Esophagus squamous epithelium (tissue), 5 donors: ENCODE measurements around the gene CDH6. TPM values are rescaled to one million over a fixed set of nuclear protein-coding genes. Genes with fewer than 3 reads are reported as not detected.

Experiments
- DNase-seq: peaks from one replicate; lab custom pipeline; 2025; lab: John Stamatoyannopoulos, UW
- H3K27ac ChIP-seq, 4 donors: fragments of 200-600 bp; sonication (generic); one replicate each; pipeline ENCODE4 v1.5.1; 2016 to 2019; ENCODE audit warnings: mild to moderate bottlenecking in 1 of 4
- H3K27me3 ChIP-seq, 4 donors: fragments of 200-600 bp; sonication (generic); 1 replicate in 3 of 4; 2 replicates in 1 of 4; pipeline versions ENCODE4 v1.5.1 to v1.6.0; 2017 to 2021; ENCODE audit warnings: antibody characterized with exemption in 1 of 4
- H3K36me3 ChIP-seq, 3 donors: fragments of 200-600 bp; sonication (generic); one replicate each; pipeline ENCODE4 v1.5.1; 2016 to 2019
- H3K4me1 ChIP-seq, 3 donors: fragments of 200-600 bp; sonication (generic); one replicate each; pipeline ENCODE4 v1.5.1; 2017 to 2019
- H3K4me3 ChIP-seq, 4 donors: fragments of 200-600 bp; sonication (generic); 1 replicate in 3 of 4; 2 replicates in 1 of 4; pipeline ENCODE4 v1.5.1; 2016 to 2019; ENCODE audit warnings: mild to moderate bottlenecking in 2 of 4, moderate library complexity in 1 of 4
- H3K9me3 ChIP-seq, 3 donors: fragments of 200-600 bp; sonication (generic); one replicate each; pipeline ENCODE4 v1.5.1; 2016 to 2019
- POLR2A ChIP-seq, 4 donors: fragments of 450-650 bp; IDR thresholded peaks; one replicate each; pipeline ENCODE4 v1.6.1; 2017; ENCODE audit warnings: antibody characterized with exemption in 4 of 4, mild to moderate bottlenecking in 4 of 4, moderate library complexity in 3 of 4
- WGBS, 2 donors: methylation state at CpG; one replicate each; pipeline ENCODE4 v1.1.5; 2018; 5-methylcytosine and 5-hydroxymethylcytosine counted together
- intact Hi-C: fragments of 100-400 bp; cut with DNase I; formaldehyde crosslinking; loops from one replicate; pipeline ENCODE4 v1.15.0; 2022
- total RNA-seq, 4 donors: library from RNA; depleted of rRNA; stranded (reverse); fragments of >200 nt; gene quantifications; one replicate each; pipeline ENCODE4 v1.1.0, GENCODE V29; 2016
- TF ChIP-seq, protein P1 (sequence below), 6 experiments: fragments of 450-650 bp in 4 of 6; fragments of 200-600 bp in 2 of 6; sonication (generic) in 2 of 6; IDR thresholded peaks; one replicate each; pipeline ENCODE4 v1.5.1; 2016 to 2019; ENCODE audit warnings: antibody characterized with exemption in 6 of 6, mild to moderate bottlenecking in 4 of 6, moderate library complexity in 4 of 6
- donor health status: DM: yes; HTN: yes; CAD: no.

Gene CDH6
- total RNA-seq, 4 donors from 2014 or later = 1.5 to 5.0 (median 4.2) TPM

DNA sequence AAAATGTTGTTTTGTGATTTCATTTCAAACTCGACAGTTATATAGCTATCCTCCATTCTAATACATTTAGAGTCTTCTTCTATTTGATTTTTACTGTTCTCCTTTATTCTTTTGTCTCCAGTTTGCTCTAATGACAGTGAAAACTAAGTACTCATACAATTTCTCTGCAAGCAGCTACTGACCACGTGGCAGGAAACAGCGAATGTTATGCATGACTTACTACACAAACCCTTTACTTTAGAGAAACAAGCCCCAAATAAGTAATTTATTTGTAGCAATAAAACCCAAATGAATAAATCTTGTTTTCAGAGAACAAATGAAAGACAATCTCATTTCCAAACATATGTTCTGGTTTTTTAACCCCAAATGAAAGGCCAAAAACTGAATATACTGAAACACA lies 41.9 kb downstream of the CDH6 start:
- intact Hi-C loops = no loop called here
- Histone ChIP-seq H3K9me3 (no peaks in the 10 kb centered on the region), H3K4me1 (peaks cover 0 to 6% (median 0%) of the 10 kb centered on the region in 3 donors), H3K36me3 (no peaks in the 10 kb centered on the region), H3K27ac (no peak overlapping the region), H3K4me3 (no peak overlapping the region), H3K27me3 (no peaks in the 10 kb centered on the region)
- DNase-seq = no peak
- WGBS, 2 donors = 60 to 69% methylated on average over 3 of the region's 3 CpGs
- TF ChIP-seq POLR2A (IDR thresholded peaks at IDR 0.05) = no peak
- TF ChIP-seq, protein P1, sequence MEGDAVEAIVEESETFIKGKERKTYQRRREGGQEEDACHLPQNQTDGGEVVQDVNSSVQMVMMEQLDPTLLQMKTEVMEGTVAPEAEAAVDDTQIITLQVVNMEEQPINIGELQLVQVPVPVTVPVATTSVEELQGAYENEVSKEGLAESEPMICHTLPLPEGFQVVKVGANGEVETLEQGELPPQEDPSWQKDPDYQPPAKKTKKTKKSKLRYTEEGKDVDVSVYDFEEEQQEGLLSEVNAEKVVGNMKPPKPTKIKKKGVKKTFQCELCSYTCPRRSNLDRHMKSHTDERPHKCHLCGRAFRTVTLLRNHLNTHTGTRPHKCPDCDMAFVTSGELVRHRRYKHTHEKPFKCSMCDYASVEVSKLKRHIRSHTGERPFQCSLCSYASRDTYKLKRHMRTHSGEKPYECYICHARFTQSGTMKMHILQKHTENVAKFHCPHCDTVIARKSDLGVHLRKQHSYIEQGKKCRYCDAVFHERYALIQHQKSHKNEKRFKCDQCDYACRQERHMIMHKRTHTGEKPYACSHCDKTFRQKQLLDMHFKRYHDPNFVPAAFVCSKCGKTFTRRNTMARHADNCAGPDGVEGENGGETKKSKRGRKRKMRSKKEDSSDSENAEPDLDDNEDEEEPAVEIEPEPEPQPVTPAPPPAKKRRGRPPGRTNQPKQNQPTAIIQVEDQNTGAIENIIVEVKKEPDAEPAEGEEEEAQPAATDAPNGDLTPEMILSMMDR (IDR thresholded peaks at IDR 0.05) = no peak

DNA sequence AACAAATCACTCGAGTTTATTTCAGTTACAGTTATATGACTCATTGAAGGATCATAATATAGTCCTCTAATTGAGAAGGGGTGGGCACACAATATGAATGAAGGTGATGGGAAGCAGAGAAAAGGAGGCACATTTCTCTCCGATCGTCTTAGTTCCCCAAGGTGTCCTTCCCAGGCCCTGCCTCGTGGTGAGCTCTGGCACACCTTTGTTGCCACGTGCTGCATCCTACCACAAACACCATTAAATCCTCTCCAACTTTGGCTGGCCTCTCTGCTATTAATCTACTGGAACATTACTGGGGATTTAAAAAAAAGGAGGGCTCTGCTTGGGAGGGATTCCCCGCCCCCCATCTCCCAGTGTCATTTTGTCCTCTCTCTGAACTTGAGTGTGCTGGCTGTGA lies 42.9 kb downstream of the CDH6 start:
- WGBS, 2 donors = 63 to 73% methylated on average over 6 of the region's 6 CpGs
- intact Hi-C loops = no loop called here
- DNase-seq = no peak
- no peaks in the 10 kb centered on the region for H3K9me3 ChIP-seq
- no peaks in the 10 kb centered on the region for H3K27me3 ChIP-seq
- no peak for TF ChIP-seq POLR2A (IDR thresholded peaks at IDR 0.05)
- TF ChIP-seq, protein P1 (IDR thresholded peaks at IDR 0.05) = no peak
- no peaks in the 10 kb centered on the region for H3K36me3 ChIP-seq
- H3K4me3 ChIP-seq = no peak overlapping the region
- H3K27ac ChIP-seq = no peak overlapping the region
- peaks cover 0 to 6% (median 0%) of the 10 kb centered on the region in 3 donors for H3K4me1 ChIP-seq

DNA sequence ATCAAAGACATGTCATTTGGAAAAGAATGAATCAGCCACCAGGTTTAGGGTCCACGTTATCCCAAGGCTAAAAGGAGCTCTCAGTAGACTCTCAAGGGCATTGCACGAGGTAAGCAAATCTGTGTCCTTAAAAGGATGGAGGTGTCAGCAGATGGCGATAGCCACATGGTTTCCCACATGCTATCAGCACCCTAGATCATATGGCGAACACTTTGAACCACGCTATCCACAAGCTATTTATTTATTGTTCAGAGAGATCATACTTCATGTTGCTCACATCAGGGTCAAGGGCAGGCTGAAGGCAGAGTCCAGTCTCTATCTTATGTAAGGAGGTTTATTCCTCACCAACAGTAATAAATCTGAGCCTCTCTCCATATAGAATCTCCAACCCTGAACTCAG lies 43.7 kb downstream of the CDH6 start:
- DNase-seq = no peak

DNA sequence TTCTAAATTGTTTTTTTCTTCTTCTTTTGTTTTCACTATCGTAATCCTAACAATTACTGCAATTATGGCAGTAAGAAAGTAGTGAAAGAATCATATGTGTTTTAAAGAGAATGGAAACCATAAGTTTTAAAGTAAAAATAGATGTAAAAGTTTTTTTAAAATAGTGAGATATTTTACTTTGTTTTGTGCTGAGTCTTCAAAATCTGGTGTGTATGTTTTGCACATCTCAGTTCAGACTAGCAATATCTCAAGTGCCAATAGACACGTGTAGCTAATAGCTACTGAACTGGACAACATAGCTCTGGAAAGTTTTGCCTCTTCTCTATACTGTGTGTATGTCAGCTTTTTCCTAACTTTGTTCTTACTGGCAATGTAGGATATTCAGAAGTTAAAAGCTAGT lies 45.0 kb downstream of the CDH6 start:
- TF ChIP-seq, protein P1 (IDR thresholded peaks at IDR 0.05) = no peak
- TF ChIP-seq POLR2A (IDR thresholded peaks at IDR 0.05) = no peak
- intact Hi-C loops = no loop called here
- H3K27me3 ChIP-seq = no peaks in the 10 kb centered on the region
- WGBS, 2 donors = 45 to 57% methylated on average over 2 of the region's 2 CpGs
- H3K9me3 ChIP-seq = no peaks in the 10 kb centered on the region
- no peaks in the 10 kb centered on the region for H3K4me1 ChIP-seq
- no peak overlapping the region for H3K27ac ChIP-seq
- H3K4me3 ChIP-seq = no peak overlapping the region
- no peaks in the 10 kb centered on the region for H3K36me3 ChIP-seq
- no peak for DNase-seq

More for the DNA sequence above, 43.7 kb downstream of the CDH6 start:
- no peaks in the 10 kb centered on the region for H3K9me3 ChIP-seq
- no peaks in the 10 kb centered on the region for H3K27me3 ChIP-seq
- TF ChIP-seq POLR2A (IDR thresholded peaks at IDR 0.05) = no peak
- TF ChIP-seq, protein P1 (IDR thresholded peaks at IDR 0.05) = no peak
- H3K4me3 ChIP-seq = no peak overlapping the region
- H3K4me1 ChIP-seq = no peaks in the 10 kb centered on the region
- WGBS, 2 donors = 44 to 47% methylated on average over 5 of the region's 5 CpGs
- H3K27ac ChIP-seq = no peak overlapping the region
- intact Hi-C loops = no loop called here
- H3K36me3 ChIP-seq = no peaks in the 10 kb centered on the region

- intact Hi-C loops = no loop called here
- Histone ChIP-seq H3K36me3 (no peaks in the 10 kb centered on the region), H3K9me3 (no peaks in the 10 kb centered on the region), H3K27me3 (no peaks in the 10 kb centered on the region), H3K4me1 (no peaks in the 10 kb centered on the region), H3K27ac (no peak overlapping the region), H3K4me3 (no peak overlapping the region)
- TF ChIP-seq, protein P1 (IDR thresholded peaks at IDR 0.05) = no peak
- no peak for TF ChIP-seq POLR2A (IDR thresholded peaks at IDR 0.05)
- WGBS, 2 donors = 68 to 92% methylated on average over 1 of the region's 1 CpG
- DNase-seq = no peak
Observed at GRCh38 chr5:31244921-31245320, 51.4 kb downstream of the CDH6 start.
